ENCODE measurements around the gene LEMD2.

LEMD2 gene

DNA sequence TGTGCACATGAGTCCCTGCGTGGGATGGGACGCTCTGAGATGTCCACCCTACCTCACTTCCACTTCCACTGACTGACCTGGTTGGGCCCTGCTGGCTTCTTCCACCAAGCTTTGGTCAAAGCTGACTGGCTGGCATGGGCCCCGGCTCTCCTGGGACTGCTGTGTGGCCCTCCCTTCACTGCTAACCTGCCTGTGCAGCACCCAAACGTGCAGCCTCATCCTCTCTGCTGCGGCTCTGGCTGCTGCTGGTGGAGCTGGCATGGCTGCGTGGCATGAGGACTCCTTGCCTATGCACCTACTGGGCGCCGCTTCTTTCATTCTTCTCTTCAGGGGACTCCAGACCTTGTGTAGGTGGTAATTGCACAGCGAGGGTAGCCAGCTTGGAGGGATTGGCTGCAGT, 23.6 kb downstream of the LEMD2 start:
- H3K36me3 Mint-ChIP-seq (ENCODE audit: low read depth) = no peaks in the 10 kb centered on the region
- no peaks in the 10 kb centered on the region for H3K9me3 Mint-ChIP-seq
- H3K27ac Mint-ChIP-seq = no peak overlapping the region
- no peaks in the 10 kb centered on the region for H3K4me1 Mint-ChIP-seq (ENCODE audit: low read depth)
- H3K4me3 Mint-ChIP-seq = no peak overlapping the region
- H3K27me3 Mint-ChIP-seq = peaks cover 5% of the 10 kb centered on the region

- H3K4me3 Mint-ChIP-seq = no peak overlapping the region
- no peaks in the 10 kb centered on the region for H3K9me3 Mint-ChIP-seq
- H3K36me3 Mint-ChIP-seq (ENCODE audit: low read depth) = no peaks in the 10 kb centered on the region
- H3K27ac Mint-ChIP-seq = no peak overlapping the region
- no peaks in the 10 kb centered on the region for H3K4me1 Mint-ChIP-seq (ENCODE audit: low read depth)
- peaks cover 5% of the 10 kb centered on the region for H3K27me3 Mint-ChIP-seq
Measured at GRCh38 chr6:33764036-33764435, 24.9 kb downstream of the LEMD2 start.

DNA sequence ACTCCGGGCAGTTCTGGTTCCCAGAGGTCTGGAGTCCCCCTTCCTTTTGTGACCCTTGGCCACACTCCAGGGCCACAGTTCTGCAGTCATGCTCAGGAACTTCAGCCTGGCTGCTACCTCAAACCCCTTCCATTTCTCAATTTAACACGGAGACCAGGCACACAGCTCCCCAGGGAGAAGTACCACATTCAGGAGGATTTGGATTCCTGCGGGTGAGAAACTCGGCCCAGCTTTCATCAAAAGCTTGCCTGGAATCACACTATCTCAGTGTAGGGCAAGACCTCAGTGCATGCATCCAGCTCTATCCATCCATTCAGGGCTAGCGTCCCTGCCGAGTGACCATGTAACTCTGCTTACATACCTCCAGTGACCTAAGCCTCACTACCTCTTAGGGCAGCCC, 25.4 kb downstream of the LEMD2 start:
- H3K4me3 Mint-ChIP-seq = no peak overlapping the region
- H3K36me3 Mint-ChIP-seq (ENCODE audit: low read depth) = no peaks in the 10 kb centered on the region
- no peaks in the 10 kb centered on the region for H3K4me1 Mint-ChIP-seq (ENCODE audit: low read depth)
- H3K27ac Mint-ChIP-seq = no peak overlapping the region
- no peaks in the 10 kb centered on the region for H3K9me3 Mint-ChIP-seq
- H3K27me3 Mint-ChIP-seq = peaks cover 5% of the 10 kb centered on the region

GRCh38 chr6:33762713-33763112, 26.2 kb downstream of the LEMD2 start:
- H3K27me3 Mint-ChIP-seq = peaks cover 5% of the 10 kb centered on the region
- H3K27ac Mint-ChIP-seq = no peak overlapping the region
- no peaks in the 10 kb centered on the region for H3K4me1 Mint-ChIP-seq (ENCODE audit: low read depth)
- no peaks in the 10 kb centered on the region for H3K9me3 Mint-ChIP-seq
- no peak overlapping the region for H3K4me3 Mint-ChIP-seq
- no peaks in the 10 kb centered on the region for H3K36me3 Mint-ChIP-seq (ENCODE audit: low read depth)

DNA sequence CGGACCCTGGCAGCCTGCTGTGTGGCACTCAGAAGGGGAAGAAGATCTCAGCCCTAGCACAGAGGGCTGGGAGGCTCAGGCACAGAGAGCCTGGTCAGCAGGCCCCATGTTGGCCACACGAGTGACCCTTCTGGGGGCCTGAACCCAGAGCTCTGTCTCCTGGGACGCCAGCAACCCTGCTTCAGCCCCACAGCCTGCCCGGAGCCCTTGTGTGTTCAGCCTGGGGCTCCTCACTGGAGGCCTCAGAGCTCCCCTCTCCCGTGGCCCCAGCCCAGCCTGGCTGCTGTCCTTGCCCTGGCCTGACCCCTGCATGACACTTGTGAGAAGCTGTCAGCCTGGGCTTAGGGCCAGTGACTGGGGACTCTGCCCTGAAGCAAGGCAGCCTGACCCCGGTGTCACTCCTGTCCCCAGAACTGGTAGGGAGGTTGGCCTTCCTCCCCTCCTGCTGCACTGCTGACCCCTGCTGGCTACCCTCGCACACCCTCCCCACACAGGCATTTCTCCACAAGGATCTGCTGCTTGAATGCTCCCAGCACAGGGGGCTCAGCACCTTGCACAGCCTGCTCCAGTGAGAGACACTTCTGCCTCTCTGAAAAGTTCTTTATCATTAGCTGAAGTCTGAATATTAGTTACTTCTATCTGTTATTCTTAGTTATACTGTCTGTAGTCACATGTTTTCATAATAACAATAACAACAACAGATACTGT, 26.9 kb downstream of the LEMD2 start:
- Mint-ChIP-seq H3K9me3 (no peaks in the 10 kb centered on the region), H3K4me3 (no peak overlapping the region), H3K4me1 (ENCODE audit: low read depth) (no peaks in the 10 kb centered on the region), H3K27ac (no peak overlapping the region), H3K27me3 (peaks cover under 1% of the 10 kb centered on the region), H3K36me3 (ENCODE audit: low read depth) (no peaks in the 10 kb centered on the region)

GRCh38 chr6:33761581-33761921, 27.4 kb downstream of the LEMD2 start:
- H3K4me3 Mint-ChIP-seq = no peak overlapping the region
- no peaks in the 10 kb centered on the region for H3K4me1 Mint-ChIP-seq (ENCODE audit: low read depth)
- no peaks in the 10 kb centered on the region for H3K36me3 Mint-ChIP-seq (ENCODE audit: low read depth)
- no peaks in the 10 kb centered on the region for H3K9me3 Mint-ChIP-seq
- no peak overlapping the region for H3K27ac Mint-ChIP-seq
- no peaks in the 10 kb centered on the region for H3K27me3 Mint-ChIP-seq

- Mint-ChIP-seq H3K27me3 (no peaks in the 10 kb centered on the region), H3K9me3 (no peaks in the 10 kb centered on the region), H3K36me3 (ENCODE audit: low read depth) (no peaks in the 10 kb centered on the region), H3K4me1 (ENCODE audit: low read depth) (no peaks in the 10 kb centered on the region), H3K27ac (no peak overlapping the region), H3K4me3 (no peak overlapping the region)
Measured at GRCh38 chr6:33759887-33760629, 28.9 kb downstream of the LEMD2 start.

- H3K4me1 Mint-ChIP-seq (ENCODE audit: low read depth) = no peaks in the 10 kb centered on the region
- no peaks in the 10 kb centered on the region for H3K9me3 Mint-ChIP-seq
- H3K4me3 Mint-ChIP-seq = no peak overlapping the region
- H3K36me3 Mint-ChIP-seq (ENCODE audit: low read depth) = no peaks in the 10 kb centered on the region
- H3K27ac Mint-ChIP-seq = no peak overlapping the region
- H3K27me3 Mint-ChIP-seq = no peaks in the 10 kb centered on the region
Measured at GRCh38 chr6:33758815-33759216, 30.1 kb downstream of the LEMD2 start.

- Mint-ChIP-seq H3K4me3 (no peak overlapping the region), H3K27ac (no peak overlapping the region), H3K27me3 (no peaks in the 10 kb centered on the region), H3K4me1 (ENCODE audit: low read depth) (no peaks in the 10 kb centered on the region), H3K9me3 (no peaks in the 10 kb centered on the region), H3K36me3 (ENCODE audit: low read depth) (no peaks in the 10 kb centered on the region)
Measured at GRCh38 chr6:33757906-33758305, 31.0 kb downstream of the LEMD2 start.

- Mint-ChIP-seq H3K27me3 (no peaks in the 10 kb centered on the region), H3K36me3 (ENCODE audit: low read depth) (no peaks in the 10 kb centered on the region), H3K9me3 (no peaks in the 10 kb centered on the region), H3K27ac (no peak overlapping the region), H3K4me3 (no peak overlapping the region), H3K4me1 (ENCODE audit: low read depth) (no peaks in the 10 kb centered on the region)
Measured at GRCh38 chr6:33757113-33757512, 31.8 kb downstream of the LEMD2 start.

DNA sequence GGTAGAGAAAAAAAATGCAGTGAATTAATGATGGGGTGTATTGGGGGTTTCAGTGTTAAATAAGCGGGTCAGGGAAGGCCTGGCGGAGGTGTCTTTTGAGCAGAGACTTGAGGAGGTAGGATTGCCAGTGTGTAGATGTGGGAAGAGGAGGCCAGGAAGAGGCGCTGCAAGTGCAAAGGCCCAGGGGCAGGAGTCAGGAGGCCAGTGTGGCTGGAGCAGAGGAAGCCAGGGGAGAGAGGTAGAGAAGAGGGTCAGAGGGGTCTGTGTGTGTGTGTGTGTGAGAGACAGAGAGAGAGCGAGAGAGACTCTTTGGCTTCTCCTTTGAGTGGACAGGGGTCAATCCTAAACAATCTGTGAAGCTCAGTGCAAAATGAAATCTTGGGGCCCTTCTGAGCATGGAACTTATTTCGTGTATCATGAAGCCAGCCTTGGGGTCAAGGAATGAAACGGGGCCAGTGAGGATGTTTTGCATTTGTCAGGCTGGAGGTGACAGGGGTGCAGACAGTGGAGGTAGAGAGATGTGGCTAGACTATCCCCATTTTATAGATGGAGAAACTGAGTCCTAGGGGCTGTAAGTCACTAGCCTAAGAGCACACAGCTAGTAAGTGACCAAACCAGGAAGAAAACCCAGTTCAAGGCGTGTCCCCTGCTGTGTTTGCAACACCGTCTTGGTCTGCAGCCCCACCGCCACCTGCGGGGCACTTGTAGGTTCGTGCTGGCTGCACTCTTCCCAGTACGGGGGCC, 32.5 kb downstream of the LEMD2 start:
- Mint-ChIP-seq H3K27ac (no peak overlapping the region), H3K4me3 (no peak overlapping the region), H3K36me3 (ENCODE audit: low read depth) (no peaks in the 10 kb centered on the region), H3K9me3 (no peaks in the 10 kb centered on the region), H3K27me3 (no peaks in the 10 kb centered on the region), H3K4me1 (ENCODE audit: low read depth) (no peaks in the 10 kb centered on the region)

DNA sequence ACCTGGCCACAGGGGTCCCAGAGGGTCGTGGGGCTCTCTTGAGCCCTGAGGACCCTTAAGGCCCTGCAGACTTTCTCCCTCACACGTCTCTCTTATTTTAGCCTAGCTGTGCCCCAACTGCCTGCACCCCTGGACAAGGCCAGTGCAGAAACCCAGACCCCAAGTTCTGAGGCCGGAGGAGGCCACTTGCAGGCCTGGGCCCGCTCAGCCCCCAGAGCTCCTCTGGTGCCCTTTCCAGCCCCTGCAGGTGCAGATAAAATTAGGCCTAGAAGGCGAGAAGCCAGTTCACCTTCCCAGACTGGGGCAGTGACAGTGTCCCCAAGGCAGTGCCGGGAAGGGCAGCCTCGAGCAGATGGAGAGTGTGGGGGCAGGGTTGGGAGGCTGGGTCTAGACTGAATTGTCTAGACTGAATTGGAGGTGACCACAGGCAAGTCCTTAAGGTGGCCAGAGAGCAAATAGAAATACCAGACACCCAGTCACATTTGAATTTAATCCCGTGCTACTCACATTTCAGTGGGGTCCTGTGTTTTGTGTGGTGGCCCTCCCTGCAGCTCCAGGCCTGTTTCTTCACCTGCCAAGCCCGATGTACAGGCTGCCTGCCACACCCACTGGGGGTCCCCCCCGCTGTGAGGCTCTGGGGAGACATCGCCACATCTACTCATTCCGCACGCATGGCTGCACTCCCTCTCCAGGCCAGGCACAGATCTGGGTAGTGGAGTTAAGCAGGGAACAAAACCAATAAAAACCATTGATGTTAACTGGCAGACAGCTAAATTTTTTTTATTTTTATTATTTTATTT, 33.7 kb downstream of the LEMD2 start:
- no peaks in the 10 kb centered on the region for H3K4me1 Mint-ChIP-seq (ENCODE audit: low read depth)
- H3K27ac Mint-ChIP-seq = no peak overlapping the region
- no peaks in the 10 kb centered on the region for H3K36me3 Mint-ChIP-seq (ENCODE audit: low read depth)
- no peaks in the 10 kb centered on the region for H3K9me3 Mint-ChIP-seq
- no peak overlapping the region for H3K4me3 Mint-ChIP-seq
- H3K27me3 Mint-ChIP-seq = no peaks in the 10 kb centered on the region

DNA sequence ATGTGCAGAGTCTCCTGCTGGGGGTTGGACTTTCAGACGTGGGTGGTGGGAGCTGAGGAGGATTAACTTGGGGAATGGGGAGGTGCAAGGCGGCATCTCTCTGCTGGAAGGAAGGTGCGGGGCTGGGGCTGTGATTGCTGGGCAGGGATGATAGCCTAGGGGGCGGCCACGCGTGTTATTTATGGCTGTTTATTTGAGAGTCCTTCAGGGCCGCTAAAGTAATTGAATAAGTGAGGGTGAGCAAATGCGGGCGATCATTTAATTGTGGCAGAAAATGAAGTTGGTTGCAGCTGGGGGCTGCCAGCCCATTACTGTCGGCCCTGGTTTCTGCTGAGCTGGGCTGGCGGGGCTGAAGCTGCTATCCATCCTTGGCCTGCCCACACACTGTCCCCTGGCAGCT, 34.7 kb downstream of the LEMD2 start:
- Mint-ChIP-seq H3K4me3 (no peak overlapping the region), H3K9me3 (no peaks in the 10 kb centered on the region), H3K36me3 (ENCODE audit: low read depth) (no peaks in the 10 kb centered on the region), H3K4me1 (ENCODE audit: low read depth) (no peaks in the 10 kb centered on the region), H3K27me3 (no peaks in the 10 kb centered on the region), H3K27ac (no peak overlapping the region)

DNA sequence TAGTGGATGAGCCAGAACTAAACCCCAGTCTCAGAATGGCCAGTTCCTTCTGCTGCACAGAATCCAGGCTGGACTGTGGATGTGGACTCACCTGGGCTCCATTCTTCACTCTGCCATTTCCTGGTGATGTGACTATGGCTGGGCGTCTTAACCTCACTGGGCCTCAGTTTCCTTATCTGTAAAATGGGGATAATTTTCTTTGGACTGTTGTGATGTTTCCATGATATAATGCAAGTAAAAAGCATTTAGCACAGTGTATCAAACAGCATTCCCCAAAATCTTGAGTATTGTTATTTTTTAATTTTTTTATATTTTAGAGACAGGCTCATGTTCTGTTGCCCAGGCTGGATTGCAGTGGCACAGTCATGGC, 36.3 kb downstream of the LEMD2 start:
- no peak overlapping the region for H3K27ac Mint-ChIP-seq
- H3K27me3 Mint-ChIP-seq = no peaks in the 10 kb centered on the region
- H3K36me3 Mint-ChIP-seq (ENCODE audit: low read depth) = no peaks in the 10 kb centered on the region
- H3K4me3 Mint-ChIP-seq = no peak overlapping the region
- no peaks in the 10 kb centered on the region for H3K9me3 Mint-ChIP-seq
- H3K4me1 Mint-ChIP-seq (ENCODE audit: low read depth) = no peaks in the 10 kb centered on the region

Data from stimulated activated naive CD8-positive, alpha-beta T cell treated with anti-CD3 and anti-CD28 coated beads, Interleukin-15, Interleukin-2, amounts not matched to agents 100 ng/mL and 50 ng/mL, for 24 hours (primary cell).